ENCODE data around the gene PRKCA.

DNA sequence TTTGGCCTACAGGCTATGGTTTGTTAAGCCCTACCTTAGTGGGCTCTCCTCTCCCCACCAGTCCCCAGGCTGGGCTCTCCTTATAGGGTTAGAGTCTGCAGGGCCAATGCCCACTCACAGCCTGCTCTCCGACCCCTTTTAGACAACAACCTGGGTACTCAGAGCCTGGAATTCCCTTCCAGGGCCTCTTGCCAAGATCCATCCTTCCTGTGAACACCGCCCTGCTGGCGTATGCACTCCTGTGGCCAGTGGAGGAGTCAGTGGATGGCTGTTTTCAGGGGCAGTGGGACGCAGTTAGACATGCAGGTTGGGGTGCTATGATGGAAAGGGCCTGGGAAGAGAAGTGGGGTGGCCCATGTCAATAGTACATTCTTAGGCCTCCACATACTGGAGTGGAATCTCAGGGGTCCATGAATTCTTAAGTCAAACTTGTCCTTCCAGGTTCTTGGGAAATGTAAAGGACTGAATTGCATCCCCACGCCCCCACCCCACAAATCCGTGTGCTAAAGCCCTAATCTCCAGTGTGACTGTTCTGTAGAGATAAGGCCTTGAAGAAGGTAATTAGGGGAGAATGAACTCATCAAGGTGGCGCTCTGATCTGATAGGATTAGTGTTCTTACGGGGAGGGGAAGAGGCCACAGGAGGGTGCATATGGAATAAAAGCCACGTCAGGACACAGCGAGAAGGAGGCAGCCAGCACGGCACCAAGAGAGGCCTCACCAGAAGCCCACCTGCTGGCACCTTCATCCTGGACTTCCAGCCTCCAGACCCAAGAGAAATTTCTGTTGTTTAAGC is 450.9 kb downstream of the PRKCA start:
- TF ChIP-seq, protein P1, sequence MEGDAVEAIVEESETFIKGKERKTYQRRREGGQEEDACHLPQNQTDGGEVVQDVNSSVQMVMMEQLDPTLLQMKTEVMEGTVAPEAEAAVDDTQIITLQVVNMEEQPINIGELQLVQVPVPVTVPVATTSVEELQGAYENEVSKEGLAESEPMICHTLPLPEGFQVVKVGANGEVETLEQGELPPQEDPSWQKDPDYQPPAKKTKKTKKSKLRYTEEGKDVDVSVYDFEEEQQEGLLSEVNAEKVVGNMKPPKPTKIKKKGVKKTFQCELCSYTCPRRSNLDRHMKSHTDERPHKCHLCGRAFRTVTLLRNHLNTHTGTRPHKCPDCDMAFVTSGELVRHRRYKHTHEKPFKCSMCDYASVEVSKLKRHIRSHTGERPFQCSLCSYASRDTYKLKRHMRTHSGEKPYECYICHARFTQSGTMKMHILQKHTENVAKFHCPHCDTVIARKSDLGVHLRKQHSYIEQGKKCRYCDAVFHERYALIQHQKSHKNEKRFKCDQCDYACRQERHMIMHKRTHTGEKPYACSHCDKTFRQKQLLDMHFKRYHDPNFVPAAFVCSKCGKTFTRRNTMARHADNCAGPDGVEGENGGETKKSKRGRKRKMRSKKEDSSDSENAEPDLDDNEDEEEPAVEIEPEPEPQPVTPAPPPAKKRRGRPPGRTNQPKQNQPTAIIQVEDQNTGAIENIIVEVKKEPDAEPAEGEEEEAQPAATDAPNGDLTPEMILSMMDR (IDR thresholded peaks at IDR 0.05): no peak
- TF ChIP-seq POLR2A (IDR thresholded peaks at IDR 0.05): no peak
